ENCODE data around the gene POLK.
"Not testable (repeated sequence)": the region's sequence is repeated elsewhere in the genome, so short reads cannot be mapped to it uniquely, and the experiment has no call there.

- TF ChIP-seq CTCF (IDR thresholded peaks at IDR 0.05; ENCODE audit: low read length); EZH2 (optimal IDR thresholded peaks at IDR 0.05; ENCODE audit: low read depth, low read length): not testable (repeated sequence)
These were observed 6.6 kb upstream of the POLK start for GRCh38 chr5:75505112-75505511.
